IgD-negative memory B cell (primary cell): ENCODE measurements around the gene NAA35. TPM values are rescaled to one million over a fixed set of nuclear protein-coding genes. Genes with fewer than 3 reads are reported as not detected.

Experiments
- H3K27ac Mint-ChIP-seq, 3 donors: one replicate each; pipeline ENCODE4 v1.8.0; 2020 to 2022; ENCODE audit warnings: mild to moderate bottlenecking in 3 of 3, mixed read lengths in 3 of 3, moderate library complexity in 1 of 3
- H3K27me3 Mint-ChIP-seq: one replicate; pipeline ENCODE4 v1.8.0; 2021; ENCODE audit warnings: mixed read lengths
- H3K36me3 Mint-ChIP-seq: one replicate; pipeline ENCODE4 v1.8.0; 2020; ENCODE audit warnings: mild to moderate bottlenecking, mixed read lengths
- H3K4me1 Mint-ChIP-seq, 3 donors: one replicate each; pipeline ENCODE4 v1.8.0; 2020 to 2022; ENCODE audit warnings: mixed read lengths in 3 of 3, mild to moderate bottlenecking in 1 of 3
- H3K4me3 Mint-ChIP-seq, 4 donors: one replicate each; pipeline ENCODE4 v1.8.0; 2020 to 2022; ENCODE audit warnings: mild to moderate bottlenecking in 4 of 4, mixed read lengths in 4 of 4, moderate library complexity in 3 of 4
- H3K9me3 Mint-ChIP-seq, 3 donors: one replicate each; pipeline ENCODE4 v1.8.0; 2020 to 2021; ENCODE audit warnings: mixed read lengths in 3 of 3, mild to moderate bottlenecking in 1 of 3
- polyA plus RNA-seq: library from polyadenylated mRNA; unstranded; fragments of 300-500 nt; fragmentation: Illumina TruSeq; gene quantifications from one replicate; pipeline ENCODE4 v1.2.3, GENCODE V29; 2021

NAA35 gene
- polyA plus RNA-seq, 1 donor from 2014 or later, result 12.6 TPM

DNA sequence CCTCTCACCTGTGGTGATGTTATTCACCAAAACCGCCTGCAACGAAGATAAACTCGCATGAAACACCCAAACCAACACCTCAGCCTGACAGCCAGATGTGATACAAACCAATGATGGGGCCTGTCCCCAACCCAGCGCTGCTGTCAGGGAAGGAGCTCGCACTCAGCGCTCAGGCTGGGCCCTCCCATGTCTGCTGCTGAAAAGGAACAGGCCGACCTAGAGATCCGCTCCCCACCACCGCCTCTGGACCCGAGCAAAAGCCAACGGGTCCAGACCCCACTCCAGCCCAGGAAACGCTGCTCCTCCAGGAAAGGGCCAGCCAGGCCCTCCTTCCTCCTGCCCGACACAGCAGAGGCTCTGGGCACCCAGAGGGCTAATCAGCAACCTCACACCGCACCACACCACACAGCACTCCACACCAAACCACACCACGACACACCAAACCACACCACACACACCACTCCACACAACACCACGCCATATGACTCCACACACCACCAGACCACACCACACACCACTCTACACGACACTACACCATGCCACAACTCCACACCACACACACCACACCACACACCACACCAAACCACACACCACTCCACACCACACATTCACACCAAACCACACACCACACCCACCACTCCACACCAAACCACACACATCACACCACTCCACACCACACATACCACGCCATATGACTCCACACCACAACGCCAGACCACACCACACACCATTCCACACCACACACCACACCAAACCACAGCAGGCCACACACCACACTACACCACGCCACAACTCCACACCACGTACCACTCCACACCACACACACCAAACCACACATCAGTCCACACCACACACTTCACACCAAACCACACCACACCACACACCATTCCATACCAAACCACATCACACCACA, 111.9 kb downstream of the NAA35 start:
- no peak overlapping the region for H3K4me3 Mint-ChIP-seq
- H3K4me1 Mint-ChIP-seq, result no peaks in the 10 kb centered on the region
- H3K36me3 Mint-ChIP-seq, result peaks cover 1% of the 10 kb centered on the region
- H3K27me3 Mint-ChIP-seq, result no peaks in the 10 kb centered on the region
- no peak overlapping the region for H3K27ac Mint-ChIP-seq
- H3K9me3 Mint-ChIP-seq, result peaks cover 0 to 2% (median 0%) of the 10 kb centered on the region in 3 donors

DNA sequence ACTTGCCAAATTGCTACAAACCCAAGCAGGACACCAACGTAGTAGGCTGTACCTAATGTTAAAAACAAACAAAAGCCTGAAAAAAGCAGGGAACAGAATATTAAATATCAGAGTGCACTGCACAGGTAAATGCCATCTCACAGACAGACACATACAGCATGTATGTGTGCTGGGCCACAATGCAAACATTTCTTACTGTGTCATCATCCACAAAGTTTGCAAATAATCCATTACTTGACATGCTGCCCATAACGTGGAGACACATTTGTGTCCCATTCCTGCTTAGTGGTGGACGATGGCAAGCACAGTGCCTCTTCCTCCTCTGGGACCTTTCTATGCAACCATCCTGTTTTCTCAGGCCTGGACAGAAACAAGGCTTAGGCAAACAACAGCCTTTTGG, 113.7 kb downstream of the NAA35 start:
- Mint-ChIP-seq H3K4me3 (no peak overlapping the region), H3K9me3 (no peaks in the 10 kb centered on the region), H3K27ac (no peak overlapping the region), H3K4me1 (no peaks in the 10 kb centered on the region), H3K36me3 (peaks cover 4% of the 10 kb centered on the region), H3K27me3 (peaks cover 4% of the 10 kb centered on the region)

DNA sequence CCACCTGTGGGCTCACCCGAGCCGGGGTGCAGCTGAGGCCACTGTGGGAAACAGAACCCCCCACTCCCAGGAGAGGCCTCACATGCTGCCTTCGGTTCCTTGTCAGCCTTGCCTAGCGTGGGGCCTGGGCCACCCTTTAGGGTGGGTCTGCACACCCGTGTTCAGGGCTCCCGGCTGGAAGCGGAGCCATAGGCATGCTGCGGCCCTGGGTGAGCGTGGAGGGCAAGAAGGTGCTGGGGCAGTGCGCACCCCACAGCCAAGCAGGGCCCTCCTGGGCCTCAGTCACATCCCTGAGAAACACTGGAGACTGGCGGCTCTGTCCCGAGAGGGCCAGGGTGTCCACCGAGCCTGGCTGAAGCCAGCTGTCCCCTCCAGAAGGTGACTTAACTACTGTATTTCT, 116.5 kb downstream of the NAA35 start:
- H3K27ac Mint-ChIP-seq, result no peak overlapping the region
- H3K36me3 Mint-ChIP-seq, result peaks cover 4% of the 10 kb centered on the region
- H3K4me3 Mint-ChIP-seq, result no peak overlapping the region

DNA sequence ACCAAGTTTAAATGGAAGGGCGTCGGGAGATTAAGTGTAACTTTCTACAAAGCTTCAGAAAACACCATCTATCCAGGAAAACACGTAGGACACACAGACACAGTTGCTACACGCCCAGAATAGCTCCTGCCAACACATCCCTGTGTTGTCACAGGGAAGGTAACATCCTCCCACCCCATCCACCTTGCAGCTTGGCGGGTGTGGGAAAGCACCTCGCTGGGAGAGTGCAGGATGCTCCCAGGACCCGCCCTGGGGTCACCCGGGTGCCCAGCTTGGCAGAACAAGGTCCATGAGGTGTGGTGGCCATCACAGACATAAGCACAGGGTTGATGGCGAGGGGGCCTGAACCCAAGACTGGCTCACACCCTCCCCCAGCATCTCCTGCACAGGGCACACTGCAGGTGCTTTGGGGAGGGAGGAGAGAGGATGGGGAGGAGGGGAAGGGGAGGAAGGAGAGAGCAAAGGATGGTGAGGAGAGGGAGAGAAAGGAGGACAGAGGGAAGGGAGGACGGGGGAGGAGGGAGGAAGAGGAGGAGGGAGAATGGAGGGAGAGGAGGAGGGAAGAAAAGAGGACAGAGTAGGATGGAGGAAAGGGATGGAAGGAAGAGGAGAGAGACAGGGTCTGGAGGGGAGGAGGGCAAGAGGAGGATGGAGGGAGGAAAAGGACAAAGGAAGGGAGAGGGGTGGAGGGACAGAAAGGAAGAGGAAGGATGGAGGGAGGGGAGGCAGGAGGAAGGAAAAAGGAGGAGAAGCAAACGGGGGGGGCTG, 121.2 kb downstream of the NAA35 start:
- Mint-ChIP-seq H3K4me1 (no peaks in the 10 kb centered on the region), H3K27ac (peak overlapping the region in 1 of 3 donors; percentile 36), H3K9me3 (no peaks in the 10 kb centered on the region)

More for the DNA sequence above, 116.5 kb downstream of the NAA35 start:
- H3K27me3 Mint-ChIP-seq, result peaks cover 4% of the 10 kb centered on the region
- no peaks in the 10 kb centered on the region for H3K4me1 Mint-ChIP-seq
- H3K9me3 Mint-ChIP-seq, result no peaks in the 10 kb centered on the region

DNA sequence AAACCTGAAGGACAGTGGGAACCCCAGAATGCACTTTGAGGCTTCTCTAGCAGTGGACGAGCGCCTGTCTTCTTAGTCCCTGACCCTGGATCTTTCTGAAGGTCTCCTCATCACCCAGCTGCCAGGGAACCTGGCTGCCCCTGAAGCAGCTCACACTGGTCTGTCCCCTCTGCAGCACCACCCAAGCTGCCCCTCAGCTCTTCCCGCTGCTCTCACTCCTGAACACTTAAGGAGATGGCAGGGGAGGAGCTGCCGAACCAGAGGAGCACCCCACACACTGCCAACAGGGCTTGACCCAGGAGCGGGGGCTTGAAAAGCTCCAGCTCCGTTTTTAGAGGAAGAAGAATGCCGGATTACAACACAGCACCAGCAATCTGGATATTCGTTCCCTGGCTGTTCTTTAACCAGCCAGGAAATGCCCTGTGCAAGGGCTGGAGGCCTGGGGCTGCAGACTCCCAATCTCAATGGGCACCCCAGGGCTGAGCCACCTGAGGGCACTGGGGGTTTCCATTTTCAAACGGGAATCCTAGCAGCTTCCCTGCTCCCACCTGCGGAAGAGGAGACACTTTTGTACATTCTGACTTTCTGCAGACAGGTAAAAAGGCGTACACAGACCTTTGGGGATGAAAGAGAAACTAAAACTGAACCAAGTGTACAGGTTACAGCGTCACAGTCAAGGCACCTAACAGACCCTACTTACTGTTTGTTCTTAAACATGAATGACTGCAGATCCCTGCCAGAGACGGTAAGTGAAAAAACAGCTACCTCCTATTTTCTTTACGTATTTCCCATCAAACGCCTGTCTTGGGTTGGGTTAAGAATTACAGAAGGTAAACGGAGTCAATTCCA, 122.1 kb downstream of the NAA35 start:
- no peak overlapping the region for H3K4me3 Mint-ChIP-seq
- H3K36me3 Mint-ChIP-seq, result peaks cover 3% of the 10 kb centered on the region
- H3K9me3 Mint-ChIP-seq, result no peaks in the 10 kb centered on the region
- H3K27ac Mint-ChIP-seq, result no peak overlapping the region
- no peaks in the 10 kb centered on the region for H3K4me1 Mint-ChIP-seq
- H3K27me3 Mint-ChIP-seq, result peaks cover 3% of the 10 kb centered on the region

More for the DNA sequence above, 121.2 kb downstream of the NAA35 start:
- Mint-ChIP-seq H3K4me3 (no peak overlapping the region), H3K36me3 (peaks cover 3% of the 10 kb centered on the region), H3K27me3 (peaks cover 4% of the 10 kb centered on the region)

DNA sequence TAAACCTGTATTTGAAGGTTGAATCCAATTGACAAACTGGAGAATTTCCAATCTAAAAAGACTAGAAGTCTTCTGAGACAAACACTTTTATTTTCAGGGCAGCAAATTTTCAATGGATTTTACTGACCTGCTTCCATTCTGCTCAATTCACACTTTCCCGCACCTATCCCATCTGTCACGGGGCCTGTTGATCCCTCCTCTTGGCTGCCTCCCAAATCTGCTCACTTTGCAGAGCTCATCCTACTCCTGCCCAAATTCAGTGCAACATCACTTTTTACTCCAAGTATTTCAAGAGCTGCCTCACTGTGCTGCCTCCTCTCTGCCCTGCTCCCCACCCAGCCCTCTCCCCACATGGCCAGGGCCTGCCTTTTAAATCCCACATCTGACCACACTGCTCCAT, 123.3 kb downstream of the NAA35 start:
- Mint-ChIP-seq H3K27ac (no peak overlapping the region), H3K27me3 (no peaks in the 10 kb centered on the region), H3K9me3 (no peaks in the 10 kb centered on the region), H3K4me1 (no peaks in the 10 kb centered on the region), H3K36me3 (peaks cover 2% of the 10 kb centered on the region), H3K4me3 (no peak overlapping the region)

DNA sequence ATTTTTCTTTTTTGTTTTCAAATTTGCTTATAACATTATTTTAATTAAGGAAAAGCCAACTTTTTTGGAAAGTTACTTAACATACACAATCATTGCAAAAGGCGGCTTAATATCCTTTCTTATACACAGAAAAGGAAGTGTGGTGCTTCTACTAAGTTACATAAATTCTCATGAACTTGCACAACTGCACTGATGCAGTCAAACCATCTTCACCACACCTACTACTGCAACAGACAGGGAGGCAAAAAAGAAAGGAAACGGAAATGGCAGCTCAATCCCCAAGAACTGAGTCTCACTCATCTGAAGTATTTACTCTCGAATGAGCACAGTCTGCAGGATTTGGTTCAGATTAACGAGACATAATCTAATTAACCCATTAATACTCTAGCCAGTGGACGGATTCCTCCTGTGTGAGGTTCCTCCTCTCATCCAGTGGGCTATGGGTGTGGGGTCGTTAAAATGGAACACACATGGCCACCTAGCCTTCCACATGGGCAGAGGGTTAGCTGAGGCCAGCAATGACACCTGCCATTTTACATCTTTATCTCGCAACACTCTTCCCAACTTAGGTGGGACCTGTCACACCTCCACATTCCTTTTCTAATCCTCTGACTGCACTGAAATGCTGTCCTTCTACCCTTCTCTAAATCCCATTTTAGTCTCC, 128.4 kb downstream of the NAA35 start:
- Mint-ChIP-seq H3K36me3 (no peaks in the 10 kb centered on the region), H3K4me1 (no peaks in the 10 kb centered on the region), H3K9me3 (no peaks in the 10 kb centered on the region), H3K4me3 (no peak overlapping the region), H3K27me3 (no peaks in the 10 kb centered on the region), H3K27ac (no peak overlapping the region)

Other genes starting within 250 kb of the NAA35 start
- 17.5 TPM for gene AGTPBP1, start 199.2 kb upstream of the NAA35 start, polyA plus RNA-seq
- gene GOLM1, start 158.4 kb downstream of the NAA35 start, polyA plus RNA-seq, result 1.5 TPM